ENCODE measurements around the gene INPP4B.

INPP4B gene

GRCh38 chr4:142009751-142010150 is 836.4 kb downstream of the INPP4B start:
- Histone ChIP-seq H3K9ac (ENCODE audit: low read length) (no peak overlapping the region), H3K27ac (ENCODE audit: low read depth, low read length) (no peak overlapping the region), H3K4me1 (ENCODE audit: control insufficient read depth, low read depth, low read length) (no peaks in the 10 kb centered on the region), H3K23ac (ENCODE audit: low read length) (no peak overlapping the region), H3K27me3 (ENCODE audit: insufficient read depth, low read length, poor library complexity) (no peaks in the 10 kb centered on the region), H3K56ac (ENCODE audit: low read length) (no peak overlapping the region), H3K4me2 (ENCODE audit: low read length) (no peak overlapping the region), H3K18ac (ENCODE audit: low read length) (no peak overlapping the region), H3K36me3 (ENCODE audit: control insufficient read depth, insufficient read depth, low read length) (no peaks in the 10 kb centered on the region), H2BK15ac (replicated peaks; ENCODE audit: low read depth) (no peak overlapping the region), H4K5ac (ENCODE audit: low read length) (no peak overlapping the region), H3K79me2 (ENCODE audit: control insufficient read depth, insufficient read depth, low read length) (no peaks in the 10 kb centered on the region), H4K8ac (ENCODE audit: low read depth, low read length) (no peak overlapping the region), H2AK5ac (ENCODE audit: low read length) (no peak overlapping the region), H3K79me1 (ENCODE audit: low read length) (no peaks in the 10 kb centered on the region), H2BK5ac (ENCODE audit: low read length) (no peak overlapping the region), H3K4ac (ENCODE audit: low read depth, low read length) (no peak overlapping the region), H2BK120ac (ENCODE audit: low read depth, low read length) (no peak overlapping the region), H3K4me3 (ENCODE audit: low read length) (no peak overlapping the region)
- no peak for DNase-seq
- WGBS (ENCODE audit: extremely low coverage, insufficient coverage, low lambda C conversion rate), result no CpG with 5 or more reads among the region's 2 CpGs

GRCh38 chr4:142005519-142005918 is 840.6 kb downstream of the INPP4B start:
- no peak overlapping the region for H3K56ac ChIP-seq (ENCODE audit: low read length)
- DNase-seq, result no peak
- H3K4me1 ChIP-seq (ENCODE audit: control insufficient read depth, low read depth, low read length), result no peaks in the 10 kb centered on the region
- H2AK5ac ChIP-seq (ENCODE audit: low read length), result no peak overlapping the region
- no peak overlapping the region for H3K23ac ChIP-seq (ENCODE audit: low read length)
- H4K5ac ChIP-seq (ENCODE audit: low read length), result no peak overlapping the region
- no peak overlapping the region for H4K8ac ChIP-seq (ENCODE audit: low read depth, low read length)
- no peak overlapping the region for H3K9ac ChIP-seq (ENCODE audit: low read length)
- no peaks in the 10 kb centered on the region for H3K79me2 ChIP-seq (ENCODE audit: control insufficient read depth, insufficient read depth, low read length)
- WGBS (ENCODE audit: extremely low coverage, insufficient coverage, low lambda C conversion rate), result no CpG with 5 or more reads among the region's 1 CpG
- H2BK120ac ChIP-seq (ENCODE audit: low read depth, low read length), result no peak overlapping the region
- H3K4me2 ChIP-seq (ENCODE audit: low read length), result no peak overlapping the region
- no peak overlapping the region for H3K27ac ChIP-seq (ENCODE audit: low read depth, low read length)
- H2BK5ac ChIP-seq (ENCODE audit: low read length), result no peak overlapping the region
- H3K27me3 ChIP-seq (ENCODE audit: insufficient read depth, low read length, poor library complexity), result no peaks in the 10 kb centered on the region
- H3K4ac ChIP-seq (ENCODE audit: low read depth, low read length), result no peak overlapping the region
- no peaks in the 10 kb centered on the region for H3K36me3 ChIP-seq (ENCODE audit: control insufficient read depth, insufficient read depth, low read length)
- no peak overlapping the region for H3K4me3 ChIP-seq (ENCODE audit: low read length)
- H3K79me1 ChIP-seq (ENCODE audit: low read length), result no peaks in the 10 kb centered on the region
- H3K18ac ChIP-seq (ENCODE audit: low read length), result no peak overlapping the region
- no peak overlapping the region for H2BK15ac ChIP-seq (replicated peaks; ENCODE audit: low read depth)

GRCh38 chr4:141999446-142000143 is 846.5 kb downstream of the INPP4B start:
- no peak overlapping the region for H3K18ac ChIP-seq (ENCODE audit: low read length)
- no peaks in the 10 kb centered on the region for H3K27me3 ChIP-seq (ENCODE audit: insufficient read depth, low read length, poor library complexity)
- no peak overlapping the region for H3K4ac ChIP-seq (ENCODE audit: low read depth, low read length)
- no peak overlapping the region for H3K56ac ChIP-seq (ENCODE audit: low read length)
- no peak overlapping the region for H2AK5ac ChIP-seq (ENCODE audit: low read length)
- no peaks in the 10 kb centered on the region for H3K4me1 ChIP-seq (ENCODE audit: control insufficient read depth, low read depth, low read length)
- no peak overlapping the region for H2BK120ac ChIP-seq (ENCODE audit: low read depth, low read length)
- H3K23ac ChIP-seq (ENCODE audit: low read length), result no peak overlapping the region
- no peak overlapping the region for H3K27ac ChIP-seq (ENCODE audit: low read depth, low read length)
- no peak overlapping the region for H4K8ac ChIP-seq (ENCODE audit: low read depth, low read length)
- H3K4me2 ChIP-seq (ENCODE audit: low read length), result no peak overlapping the region
- WGBS (ENCODE audit: extremely low coverage, insufficient coverage, low lambda C conversion rate), result no CpG with 5 or more reads among the region's 5 CpGs
- no peaks in the 10 kb centered on the region for H3K79me2 ChIP-seq (ENCODE audit: control insufficient read depth, insufficient read depth, low read length)
- no peaks in the 10 kb centered on the region for H3K79me1 ChIP-seq (ENCODE audit: low read length)
- no peak overlapping the region for H2BK5ac ChIP-seq (ENCODE audit: low read length)
- no peak overlapping the region for H3K4me3 ChIP-seq (ENCODE audit: low read length)
- no peaks in the 10 kb centered on the region for H3K36me3 ChIP-seq (ENCODE audit: control insufficient read depth, insufficient read depth, low read length)
- no peak overlapping the region for H4K5ac ChIP-seq (ENCODE audit: low read length)
- no peak for DNase-seq
- no peak overlapping the region for H3K9ac ChIP-seq (ENCODE audit: low read length)
- H2BK15ac ChIP-seq (replicated peaks; ENCODE audit: low read depth), result no peak overlapping the region

- Histone ChIP-seq H3K4me1 (ENCODE audit: control insufficient read depth, low read depth, low read length) (no peaks in the 10 kb centered on the region), H3K79me2 (ENCODE audit: control insufficient read depth, insufficient read depth, low read length) (no peaks in the 10 kb centered on the region), H2BK15ac (replicated peaks; ENCODE audit: low read depth) (no peak overlapping the region), H2BK5ac (ENCODE audit: low read length) (no peak overlapping the region), H3K27ac (ENCODE audit: low read depth, low read length) (no peak overlapping the region), H3K79me1 (ENCODE audit: low read length) (no peaks in the 10 kb centered on the region), H2BK120ac (ENCODE audit: low read depth, low read length) (no peak overlapping the region), H3K18ac (ENCODE audit: low read length) (no peak overlapping the region), H3K23ac (ENCODE audit: low read length) (no peak overlapping the region), H3K4ac (ENCODE audit: low read depth, low read length) (no peak overlapping the region), H2AK5ac (ENCODE audit: low read length) (no peak overlapping the region), H3K9ac (ENCODE audit: low read length) (no peak overlapping the region), H4K5ac (ENCODE audit: low read length) (no peak overlapping the region), H3K27me3 (ENCODE audit: insufficient read depth, low read length, poor library complexity) (no peaks in the 10 kb centered on the region), H3K36me3 (ENCODE audit: control insufficient read depth, insufficient read depth, low read length) (no peaks in the 10 kb centered on the region), H3K4me2 (ENCODE audit: low read length) (no peak overlapping the region), H4K8ac (ENCODE audit: low read depth, low read length) (no peak overlapping the region), H3K56ac (ENCODE audit: low read length) (no peak overlapping the region), H3K4me3 (ENCODE audit: low read length) (no peak overlapping the region)
- DNase-seq, result no peak
- WGBS (ENCODE audit: extremely low coverage, insufficient coverage, low lambda C conversion rate), result no CpG with 5 or more reads among the region's 1 CpG
These were observed 851.0 kb downstream of the INPP4B start for GRCh38 chr4:141995056-141995455.

GRCh38 chr4:141977433-141977832 is 868.7 kb downstream of the INPP4B start:
- no peak overlapping the region for H3K4ac ChIP-seq (ENCODE audit: low read depth, low read length)
- H2BK15ac ChIP-seq (replicated peaks; ENCODE audit: low read depth), result no peak overlapping the region
- DNase-seq, result no peak
- H3K36me3 ChIP-seq (ENCODE audit: control insufficient read depth, insufficient read depth, low read length), result no peaks in the 10 kb centered on the region
- H2BK5ac ChIP-seq (ENCODE audit: low read length), result no peak overlapping the region
- H4K8ac ChIP-seq (ENCODE audit: low read depth, low read length), result no peak overlapping the region
- no peak overlapping the region for H3K9ac ChIP-seq (ENCODE audit: low read length)
- H3K23ac ChIP-seq (ENCODE audit: low read length), result no peak overlapping the region
- H3K79me1 ChIP-seq (ENCODE audit: low read length), result no peaks in the 10 kb centered on the region
- no peaks in the 10 kb centered on the region for H3K27me3 ChIP-seq (ENCODE audit: insufficient read depth, low read length, poor library complexity)
- no peak overlapping the region for H3K4me2 ChIP-seq (ENCODE audit: low read length)
- no peak overlapping the region for H3K18ac ChIP-seq (ENCODE audit: low read length)
- no CpG with 5 or more reads among the region's 3 CpGs for WGBS (ENCODE audit: extremely low coverage, insufficient coverage, low lambda C conversion rate)
- H2AK5ac ChIP-seq (ENCODE audit: low read length), result no peak overlapping the region
- H3K27ac ChIP-seq (ENCODE audit: low read depth, low read length), result no peak overlapping the region
- H3K56ac ChIP-seq (ENCODE audit: low read length), result no peak overlapping the region
- H2BK120ac ChIP-seq (ENCODE audit: low read depth, low read length), result no peak overlapping the region
- H3K4me1 ChIP-seq (ENCODE audit: control insufficient read depth, low read depth, low read length), result no peaks in the 10 kb centered on the region
- no peak overlapping the region for H4K5ac ChIP-seq (ENCODE audit: low read length)
- no peaks in the 10 kb centered on the region for H3K79me2 ChIP-seq (ENCODE audit: control insufficient read depth, insufficient read depth, low read length)
- H3K4me3 ChIP-seq (ENCODE audit: low read length), result no peak overlapping the region
